Measurements from ENCODE around the gene PIGT.

The PIGT gene

GRCh38 chr20:45402946-45403345 lies 13.0 kb upstream of the PIGT start:
- no peak for DNase-seq

- no peak for DNase-seq
Observed at GRCh38 chr20:45404438-45404837, 11.5 kb upstream of the PIGT start.

- no peak for DNase-seq
Observed at GRCh38 chr20:45405571-45406259, 10.2 kb upstream of the PIGT start.

GRCh38 chr20:45406260-45407066 lies 9.5 kb upstream of the PIGT start:
- DNase-seq = no peak

GRCh38 chr20:45407067-45407745 lies 8.7 kb upstream of the PIGT start:
- no peak for DNase-seq

- no peak for DNase-seq
Observed at GRCh38 chr20:45407783-45408645, 7.9 kb upstream of the PIGT start, which contains the start of gene DBNDD2. Gene DBNDD2, plus strand, starts transcription at chr20:45408289. Its CDS starts 179 bp downstream, at chr20:45408468.

- no peak for DNase-seq
Observed at GRCh38 chr20:45408646-45409213, 7.2 kb upstream of the PIGT start.

- DNase-seq = no peak
Observed at GRCh38 chr20:45409521-45410272, 6.2 kb upstream of the PIGT start.

- no peak for DNase-seq
Observed at GRCh38 chr20:45410887-45411286, 5.1 kb upstream of the PIGT start.

- no peak for DNase-seq
Observed at GRCh38 chr20:45412653-45413052, 3.3 kb upstream of the PIGT start.

- no peak for DNase-seq
Observed at GRCh38 chr20:45413479-45413878, 2.5 kb upstream of the PIGT start.

GRCh38 chr20:45416917-45417316 lies 976 bp downstream of the PIGT start:
- DNase-seq = no peak

- no peak for DNase-seq
Observed at GRCh38 chr20:45419188-45420091, 3.5 kb downstream of the PIGT start.

GRCh38 chr20:45420125-45420524 lies 4.2 kb downstream of the PIGT start:
- no peak for DNase-seq

- DNase-seq = no peak
Observed at GRCh38 chr20:45423700-45424099, 7.8 kb downstream of the PIGT start.

- DNase-seq = no peak
Observed at GRCh38 chr20:45425561-45425960, 9.6 kb downstream of the PIGT start.

- DNase-seq = no peak
Observed at GRCh38 chr20:45426320-45427016, 10.5 kb downstream of the PIGT start.

- DNase-seq = no peak
Observed at GRCh38 chr20:45427236-45428149, 11.6 kb downstream of the PIGT start.

GRCh38 chr20:45429618-45430017 lies 13.7 kb downstream of the PIGT start:
- DNase-seq = no peak

Measured in NCI-H1694 treated with DMSO at 0.1 percent for 48 hours (cell line).